ENCODE measurements around the gene SLC25A20.
"Not testable (repeated sequence)": the region's sequence is repeated elsewhere in the genome, so short reads cannot be mapped to it uniquely, and the experiment has no call there.

SLC25A20 gene

GRCh38 chr3:48845170-48845569 is 53.5 kb downstream of the SLC25A20 start:
- DNase-seq, result no peak

DNA sequence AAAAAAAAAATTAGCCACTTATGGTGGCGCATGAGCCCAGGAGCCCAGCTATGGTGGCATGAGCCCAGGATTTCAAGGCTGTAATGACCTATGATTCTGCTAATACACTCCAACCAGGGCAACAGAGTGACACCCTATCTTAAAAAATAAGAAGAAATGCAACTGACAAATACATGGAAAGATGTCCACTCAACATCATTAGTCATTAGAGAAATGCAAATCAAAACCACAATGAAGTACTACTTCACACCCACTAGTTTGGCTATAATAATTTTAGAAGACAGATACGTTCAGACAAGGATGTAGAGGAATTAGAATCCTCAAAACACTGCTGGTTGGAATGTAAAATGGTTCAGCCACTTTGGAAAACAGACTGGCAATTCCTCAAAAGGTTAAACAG is 61.5 kb downstream of the SLC25A20 start:
- DNase-seq, result no peak

GRCh38 chr3:48835650-48836366 is 62.9 kb downstream of the SLC25A20 start:
- no peak for DNase-seq

DNA sequence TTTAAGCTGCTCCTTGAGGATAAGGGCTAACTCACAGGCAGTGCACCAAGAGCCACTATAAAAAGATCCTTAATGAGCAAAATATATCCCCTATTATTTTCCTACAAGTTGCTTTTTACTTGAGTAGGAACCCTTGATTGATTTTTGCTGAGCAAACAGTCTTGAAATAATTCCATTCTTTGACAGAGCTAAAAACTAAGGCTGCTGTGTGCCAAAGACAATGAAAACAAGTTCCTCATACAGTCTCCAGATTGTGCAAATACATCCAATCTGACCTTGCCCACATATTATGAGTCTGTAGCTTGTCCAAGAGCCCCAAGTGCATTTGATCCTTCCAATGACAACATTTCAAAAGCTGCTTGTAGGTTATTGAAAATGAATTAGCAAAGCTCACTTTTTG is 66.0 kb downstream of the SLC25A20 start:
- no peak for DNase-seq

DNA sequence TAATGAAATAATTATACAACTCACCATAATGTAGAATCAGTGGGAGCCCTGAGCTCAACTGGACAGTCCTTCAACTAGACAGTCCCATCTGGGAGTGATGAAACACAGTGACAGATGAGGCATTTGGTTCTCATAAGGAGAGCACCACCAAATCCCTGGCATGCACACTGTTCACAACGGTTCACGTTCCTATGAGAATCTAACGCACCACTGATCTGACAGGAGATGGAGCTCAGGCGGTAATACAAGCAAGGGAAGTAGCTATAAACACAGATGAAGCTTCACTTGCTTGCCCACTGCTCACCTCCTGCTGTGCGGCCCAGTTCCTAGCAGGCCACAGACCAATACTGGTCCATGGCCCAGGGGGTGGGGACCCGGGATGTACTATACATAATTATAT is 68.0 kb downstream of the SLC25A20 start:
- DNase-seq, result no peak

DNA sequence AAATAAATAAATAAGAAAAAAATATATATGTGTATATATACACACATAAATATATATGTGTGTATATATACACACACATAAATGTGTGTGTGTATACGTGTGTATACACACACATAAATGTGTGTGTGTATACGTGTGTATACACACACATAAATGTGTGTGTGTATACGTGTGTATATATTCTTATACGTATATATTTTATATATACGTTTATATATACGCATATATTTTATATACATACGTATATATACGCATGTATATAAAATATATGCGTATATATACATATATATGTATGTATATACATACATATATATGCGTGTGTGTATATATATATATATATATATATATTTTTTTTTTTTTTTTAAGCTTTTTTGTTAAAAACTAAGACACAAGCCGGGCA is 69.2 kb downstream of the SLC25A20 start:
- DNase-seq, result not testable (repeated sequence)

DNA sequence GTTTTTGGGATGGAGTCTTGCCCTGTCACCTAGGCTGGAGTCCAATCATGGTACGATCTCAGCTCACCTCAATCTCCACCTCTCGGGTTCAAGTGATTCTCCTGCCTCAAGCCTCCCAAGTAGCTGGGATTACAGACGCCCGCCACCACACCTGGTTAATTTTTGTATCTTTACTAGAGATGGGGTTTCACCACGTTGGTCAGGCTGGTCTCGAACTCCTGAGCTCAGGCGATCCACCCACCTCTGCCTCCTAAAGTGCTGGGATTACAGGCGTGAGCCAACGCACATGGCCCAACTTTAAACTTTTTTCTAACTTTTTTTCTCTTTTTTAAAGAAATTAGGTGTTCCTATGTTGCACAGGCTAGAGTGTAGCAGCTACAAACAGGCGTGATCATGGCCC is 70.8 kb downstream of the SLC25A20 start:
- not testable (repeated sequence) for DNase-seq

DNA sequence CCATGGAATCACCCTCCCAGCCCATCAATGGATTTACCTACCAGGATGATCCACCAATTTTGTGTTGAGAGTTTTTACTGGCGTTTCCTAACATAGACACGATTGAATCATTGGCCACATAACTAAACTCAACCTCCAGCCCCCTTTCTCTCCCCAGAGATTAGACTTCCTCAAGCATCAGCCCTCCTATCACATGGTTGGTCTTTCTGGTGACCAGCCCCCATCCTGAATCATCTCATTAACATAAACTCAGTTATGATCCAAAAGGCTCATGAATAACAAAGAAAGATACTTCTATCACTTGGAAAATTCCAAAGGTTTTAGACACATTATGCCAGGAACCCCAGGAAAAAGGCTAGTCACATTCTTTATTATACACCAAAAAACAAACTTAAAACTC is 72.2 kb downstream of the SLC25A20 start:
- no peak for DNase-seq

DNA sequence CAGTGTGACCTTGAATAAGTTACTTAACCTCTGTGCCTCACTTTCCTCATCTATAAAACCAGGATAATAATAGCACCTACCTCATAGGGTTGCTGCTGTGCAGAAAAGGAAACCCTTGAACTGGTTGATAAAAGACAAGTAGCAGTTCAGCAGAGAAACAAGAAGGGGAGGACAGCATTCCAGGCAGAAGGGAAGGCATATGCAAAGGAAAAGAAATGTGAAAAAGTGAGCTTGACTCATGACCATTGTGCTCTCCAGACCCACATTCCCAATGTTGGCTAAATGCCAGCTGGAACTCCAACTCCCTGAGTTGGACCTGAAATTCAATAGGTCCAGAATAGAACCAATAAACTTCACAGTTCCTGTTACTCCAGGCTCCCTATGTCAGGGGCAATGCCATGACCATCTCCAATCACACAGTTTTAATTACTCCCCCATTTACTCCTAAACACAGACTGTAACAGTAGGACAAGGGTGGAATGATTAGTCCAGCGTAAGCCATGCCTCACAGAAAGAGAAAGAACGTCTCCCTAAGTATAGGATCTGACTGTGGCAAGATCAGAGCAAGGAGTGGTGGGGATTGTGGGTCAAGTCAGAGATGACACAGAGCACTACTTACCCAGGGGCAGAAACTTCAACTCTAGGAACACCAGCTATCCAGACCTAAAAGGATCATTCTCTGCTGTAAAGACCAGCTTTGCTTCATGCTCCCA is 77.9 kb downstream of the SLC25A20 start:
- DNase-seq, result no peak

- no peak for DNase-seq
These were observed 79.2 kb downstream of the SLC25A20 start for GRCh38 chr3:48819234-48820221.

DNA sequence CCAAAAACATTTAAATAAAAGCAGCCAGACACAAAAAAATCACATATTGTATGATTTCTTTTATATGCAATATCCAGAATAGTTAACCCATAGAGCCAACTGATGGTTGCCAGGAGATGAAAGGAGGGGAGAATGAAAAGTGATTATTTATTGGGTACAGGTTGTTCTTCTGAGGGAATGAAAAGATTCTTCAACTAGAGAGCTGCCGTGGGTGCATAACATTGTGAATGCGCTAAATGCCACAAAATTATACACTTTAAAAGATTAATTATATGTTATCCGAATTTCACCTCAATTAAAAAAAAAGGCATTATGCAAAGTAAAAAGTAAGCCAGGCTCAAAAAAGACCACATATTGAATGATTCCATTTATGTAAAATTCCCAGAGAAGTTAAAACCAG is 87.2 kb downstream of the SLC25A20 start:
- DNase-seq, result no peak

Measured in central memory CD4-positive, alpha-beta T cell (primary cell).